GM21423 (cell line): ENCODE measurements around the gene PAPPA.

Experiments
- ATAC-seq: cut with Tn5 transposase; IDR thresholded peaks from one replicate; pipeline ENCODE4 v1.9.1; 2021; ENCODE audit warnings: mild to moderate bottlenecking, moderate library complexity; ENCODE audit not compliant: unreplicated experiment

PAPPA gene

DNA sequence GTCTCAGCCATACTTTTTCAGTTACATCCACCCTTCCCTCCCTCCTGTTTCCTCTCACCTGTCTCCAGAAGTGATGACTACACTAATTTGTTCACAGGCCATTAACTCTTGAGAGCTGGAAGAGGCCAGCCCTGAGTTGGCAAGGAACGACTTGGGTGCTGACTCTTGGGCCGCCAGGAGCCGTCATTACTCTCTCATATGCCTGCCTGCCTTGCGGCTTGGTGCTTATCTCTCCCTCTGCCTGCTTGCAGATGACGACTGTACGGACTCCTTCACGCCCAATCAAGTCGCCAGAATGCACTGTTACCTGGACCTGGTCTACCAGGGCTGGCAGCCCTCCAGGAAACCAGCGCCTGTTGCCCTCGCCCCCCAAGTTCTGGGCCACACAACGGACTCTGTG lies 66.1 kb downstream of the PAPPA start:
- ATAC-seq, result no peak

GRCh38 chr9:116223926-116224325 lies 70.3 kb downstream of the PAPPA start:
- ATAC-seq, result no peak

GRCh38 chr9:116230051-116230632 lies 76.6 kb downstream of the PAPPA start:
- no peak for ATAC-seq

GRCh38 chr9:116232424-116233159 lies 79.0 kb downstream of the PAPPA start:
- no peak for ATAC-seq

- no peak for ATAC-seq
These were observed 79.6 kb downstream of the PAPPA start for GRCh38 chr9:116233160-116233530.

DNA sequence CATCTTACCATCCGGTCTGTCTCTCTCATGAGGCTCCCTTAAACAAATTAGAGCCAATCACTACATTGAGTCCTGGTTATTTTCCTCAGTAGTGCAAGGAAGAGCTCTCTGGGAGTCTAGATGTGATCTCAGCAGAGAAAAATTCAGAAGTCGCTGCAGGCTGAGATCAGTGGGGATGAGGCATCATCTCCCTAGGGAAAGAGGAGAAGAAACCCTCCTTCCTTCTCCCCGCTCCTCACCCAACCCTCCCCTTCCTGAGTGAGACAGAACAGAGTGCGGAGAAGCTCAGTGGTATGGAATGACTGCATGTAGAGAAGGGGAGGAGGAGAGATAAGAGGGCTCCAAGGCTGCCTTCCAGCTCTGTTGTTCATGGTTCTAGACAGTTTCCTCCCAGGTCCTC lies 80.5 kb downstream of the PAPPA start:
- ATAC-seq, result no peak

DNA sequence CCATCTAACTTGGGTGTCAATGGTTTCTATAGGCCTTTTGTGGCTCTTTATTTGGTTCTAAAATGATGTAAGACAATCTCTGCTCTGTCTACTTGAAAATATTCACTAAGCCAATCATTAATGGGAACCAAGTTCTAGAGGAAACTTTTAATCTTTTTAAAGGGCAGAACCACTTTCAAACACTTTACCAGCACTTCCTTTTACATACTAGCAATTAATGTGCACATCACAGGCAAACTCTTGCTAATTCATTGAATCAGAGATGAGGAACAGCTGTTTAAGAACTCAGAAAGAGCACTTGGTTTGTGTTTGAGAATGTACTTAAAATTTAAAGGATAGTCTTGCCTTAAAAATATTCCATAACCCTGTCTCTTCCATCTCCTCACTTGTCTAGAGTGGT lies 83.4 kb downstream of the PAPPA start:
- no peak for ATAC-seq

DNA sequence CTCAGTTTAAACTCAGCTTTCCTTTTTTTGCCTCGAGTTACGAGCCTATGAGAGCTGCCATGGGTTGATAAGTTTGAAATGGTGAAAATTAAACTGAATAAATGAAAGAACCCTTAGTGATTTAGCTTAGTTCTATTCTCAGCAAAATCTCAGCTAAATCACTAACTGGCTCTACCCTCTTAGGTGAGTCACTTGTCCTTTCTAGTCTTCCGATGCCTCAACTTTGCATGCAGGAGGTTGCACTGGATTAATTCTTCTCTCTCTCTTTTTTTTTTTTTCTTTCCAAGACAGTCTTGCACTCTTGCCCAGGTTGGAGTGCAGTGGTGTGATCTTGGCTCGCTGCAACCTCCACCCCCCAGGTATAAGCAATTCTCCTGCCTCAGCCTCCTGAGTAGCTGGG lies 83.9 kb downstream of the PAPPA start:
- no peak for ATAC-seq

DNA sequence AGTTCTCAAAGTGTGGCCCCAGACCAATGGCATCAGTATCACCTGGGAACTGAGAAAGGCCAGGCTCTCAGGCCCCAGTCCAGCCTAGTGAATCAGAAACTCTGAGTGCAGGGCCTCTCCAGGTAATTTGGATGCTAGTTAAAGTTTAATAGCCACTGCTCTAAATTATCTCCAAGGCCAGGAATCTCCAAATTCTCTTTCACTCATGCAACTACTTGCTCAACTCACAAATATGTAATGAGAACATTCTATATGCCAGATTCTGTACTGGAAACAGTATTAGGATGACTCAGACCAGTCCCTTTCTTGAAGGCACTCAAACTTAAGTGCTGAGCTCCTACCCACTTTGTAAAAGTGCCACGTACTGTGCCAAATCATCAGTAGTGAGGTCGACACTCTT lies 84.6 kb downstream of the PAPPA start:
- ATAC-seq, result no peak

DNA sequence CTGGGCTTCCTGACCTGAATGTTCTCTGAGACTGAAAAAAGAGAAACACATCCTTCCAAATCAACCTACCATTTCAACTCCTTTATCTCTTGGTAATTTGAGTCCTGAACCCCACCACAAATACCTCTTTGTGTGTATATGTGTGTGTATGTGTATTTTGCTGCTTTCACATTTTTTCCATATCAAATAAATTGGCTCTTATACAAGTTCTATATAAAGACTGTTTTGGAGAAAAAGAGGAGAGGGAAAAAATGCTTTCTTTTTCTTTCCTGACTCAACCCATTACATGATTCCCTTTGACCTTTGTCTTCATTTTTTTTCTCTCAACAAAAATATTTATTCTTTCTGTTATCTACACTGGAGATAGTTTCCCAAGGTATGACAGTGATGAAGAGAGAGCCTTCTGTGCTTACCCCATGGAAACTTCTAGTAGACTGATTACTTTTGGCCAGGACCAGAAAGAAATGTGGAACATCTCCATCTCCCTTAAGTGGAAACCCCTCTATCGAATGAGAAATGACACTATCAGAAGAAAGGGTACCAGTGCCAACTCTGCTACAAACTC lies 85.3 kb downstream of the PAPPA start:
- ATAC-seq, result no peak

DNA sequence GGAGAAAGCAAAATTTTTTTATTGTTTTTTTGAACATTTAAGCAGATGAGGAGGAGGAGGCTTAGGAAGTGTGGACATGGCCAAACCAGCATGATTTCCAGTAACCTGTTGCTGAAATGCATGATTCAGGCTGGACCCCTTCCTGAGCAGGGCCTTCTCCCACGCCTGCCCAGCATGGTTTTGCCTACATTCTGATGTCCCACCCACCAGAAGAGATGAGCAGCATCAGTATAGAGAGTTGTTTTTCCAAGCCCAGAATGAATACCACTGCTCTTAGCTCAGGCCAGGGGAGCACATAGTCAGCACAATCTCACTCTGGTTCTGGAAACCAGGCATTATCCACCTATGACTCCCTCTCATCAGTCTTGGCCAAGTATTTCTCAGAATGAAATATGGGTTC lies 90.1 kb downstream of the PAPPA start:
- ATAC-seq, result no peak

GRCh38 chr9:116247284-116247683 lies 93.7 kb downstream of the PAPPA start:
- no peak for ATAC-seq

DNA sequence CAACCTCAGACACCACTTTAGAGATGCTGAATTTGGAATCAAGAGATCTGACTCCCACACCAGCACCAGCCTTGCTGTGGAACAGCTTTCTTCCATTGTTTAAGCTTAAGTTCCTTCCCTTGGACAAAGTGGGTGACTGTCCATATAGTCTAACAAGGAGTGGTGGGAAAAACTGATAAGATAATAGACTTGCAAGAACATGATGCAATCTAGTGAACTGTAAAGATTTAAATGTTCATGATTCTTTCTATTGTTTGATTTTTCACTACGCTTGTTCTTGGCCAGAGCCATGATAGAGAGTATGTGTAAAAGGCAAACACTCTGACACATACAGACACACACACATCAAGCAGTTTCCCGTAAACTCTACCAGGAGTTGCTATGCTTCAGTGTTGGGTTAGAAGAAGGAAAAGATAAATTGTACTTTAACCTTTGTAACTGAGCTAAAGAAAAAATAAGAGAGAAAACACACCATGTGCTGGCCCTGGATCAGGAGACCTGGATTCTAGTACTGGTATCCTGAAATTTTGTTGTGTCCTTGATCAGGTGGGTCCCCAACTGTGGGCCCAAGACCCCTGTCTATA lies 94.3 kb downstream of the PAPPA start:
- no peak for ATAC-seq

DNA sequence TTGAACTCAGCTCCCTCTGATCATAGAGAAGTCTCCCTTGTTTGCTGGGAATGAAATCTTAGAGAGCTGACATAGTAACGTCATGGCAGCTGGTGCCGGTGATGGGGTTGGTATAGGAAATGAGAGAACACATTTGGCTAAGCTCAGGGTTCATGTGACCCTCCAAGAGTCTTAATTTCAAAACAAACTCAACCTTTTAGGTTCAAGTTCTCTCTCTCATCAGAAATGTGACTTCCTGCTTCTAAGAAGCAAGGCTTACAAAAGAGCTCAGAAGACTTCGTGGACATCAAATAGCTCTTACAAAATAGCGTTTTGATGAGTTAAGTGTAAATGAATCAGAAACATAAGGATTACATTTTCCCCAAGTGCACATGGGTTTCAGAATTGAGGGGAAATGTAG lies 97.3 kb downstream of the PAPPA start:
- ATAC-seq, result no peak

- no peak for ATAC-seq
These were observed 97.8 kb downstream of the PAPPA start for GRCh38 chr9:116251366-116251765.

- no peak for ATAC-seq
These were observed 106.9 kb downstream of the PAPPA start for GRCh38 chr9:116260531-116260930.

GRCh38 chr9:116262448-116262847 lies 108.9 kb downstream of the PAPPA start:
- no peak for ATAC-seq

GRCh38 chr9:116264361-116264760 lies 110.8 kb downstream of the PAPPA start:
- no peak for ATAC-seq

GRCh38 chr9:116267021-116267420 lies 113.4 kb downstream of the PAPPA start:
- ATAC-seq, result no peak

DNA sequence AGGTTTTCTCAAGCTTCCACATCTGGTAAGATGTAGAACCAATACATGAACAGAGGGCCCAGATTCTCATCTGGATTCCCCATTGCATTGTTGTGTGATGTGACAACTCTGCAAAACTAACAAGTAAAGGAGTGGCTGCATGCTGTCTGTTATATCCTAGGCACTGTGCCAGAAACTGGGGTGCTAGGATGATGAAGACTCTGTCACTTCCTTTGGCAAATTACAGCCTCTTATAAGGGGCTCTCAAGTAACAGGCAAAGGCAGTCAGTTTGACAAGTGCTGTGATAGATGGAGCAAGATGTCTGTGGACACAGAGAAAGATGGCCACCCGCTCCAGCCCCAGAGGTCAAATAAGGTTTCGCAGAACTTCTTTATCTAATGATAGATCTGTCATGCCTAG lies 115.7 kb downstream of the PAPPA start:
- no peak for ATAC-seq

DNA sequence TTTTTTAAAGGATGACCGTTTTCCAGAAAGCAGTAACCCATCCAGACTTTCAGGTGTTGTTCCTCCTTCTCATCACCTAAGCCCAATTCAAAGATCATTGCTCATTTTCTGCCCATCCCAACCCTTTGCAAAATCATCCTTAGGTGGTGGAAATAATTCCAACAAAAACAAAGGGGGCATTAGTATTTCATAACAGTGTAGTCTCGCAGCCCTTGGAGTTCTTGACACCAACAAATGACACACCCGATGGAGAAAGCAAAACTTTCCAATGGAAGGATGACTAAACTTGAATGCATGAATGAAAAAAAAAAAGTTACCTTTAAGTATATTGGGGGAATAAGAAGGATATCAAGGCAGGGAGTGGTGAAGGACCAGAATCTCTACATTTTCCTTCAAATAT lies 117.0 kb downstream of the PAPPA start:
- no peak for ATAC-seq

GRCh38 chr9:116271340-116271739 lies 117.7 kb downstream of the PAPPA start:
- ATAC-seq, result no peak
